Hepatocyte (in vitro differentiated cells): ENCODE measurements around the gene FBXL17.

Source experiments
- EZH2phosphoT487 ChIP-seq: fragments of 200-600 bp; sonication (generic); IDR thresholded peaks from one replicate; pipeline ENCODE4 v1.6.1; 2018; ENCODE audit warnings: antibody characterized with exemption, mild to moderate bottlenecking, low read depth, moderate library complexity; ENCODE audit not compliant: unreplicated experiment, severe bottlenecking
- TF ChIP-seq, protein P1 (sequence below): fragments of 200-600 bp; sonication (generic); IDR thresholded peaks from 2 replicates; pipeline ENCODE4 v1.5.1; 2016; ENCODE audit warnings: antibody characterized with exemption, mild to moderate bottlenecking; ENCODE audit not compliant: poor library complexity

DNA sequence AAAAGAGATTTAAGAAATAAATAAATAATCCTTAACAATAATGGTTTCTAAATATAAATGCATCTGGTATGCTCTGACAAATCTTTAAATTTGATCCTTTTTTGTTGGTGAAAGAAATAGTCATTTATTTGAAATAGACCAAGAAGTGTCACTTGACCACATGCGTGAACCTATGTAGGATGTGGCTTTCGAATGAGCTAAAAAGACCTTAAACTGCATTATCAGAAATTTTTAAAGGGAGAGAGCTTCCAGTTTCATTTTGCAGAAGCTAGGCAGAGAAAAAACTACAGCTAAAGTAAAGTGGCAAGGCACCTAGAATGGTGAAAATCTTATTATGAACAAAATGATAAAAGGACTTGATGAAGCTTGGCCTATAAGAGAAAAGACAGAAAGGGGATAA is 402.0 kb downstream of the FBXL17 start:
- TF ChIP-seq EZH2phosphoT487: no peak
- TF ChIP-seq, protein P1, sequence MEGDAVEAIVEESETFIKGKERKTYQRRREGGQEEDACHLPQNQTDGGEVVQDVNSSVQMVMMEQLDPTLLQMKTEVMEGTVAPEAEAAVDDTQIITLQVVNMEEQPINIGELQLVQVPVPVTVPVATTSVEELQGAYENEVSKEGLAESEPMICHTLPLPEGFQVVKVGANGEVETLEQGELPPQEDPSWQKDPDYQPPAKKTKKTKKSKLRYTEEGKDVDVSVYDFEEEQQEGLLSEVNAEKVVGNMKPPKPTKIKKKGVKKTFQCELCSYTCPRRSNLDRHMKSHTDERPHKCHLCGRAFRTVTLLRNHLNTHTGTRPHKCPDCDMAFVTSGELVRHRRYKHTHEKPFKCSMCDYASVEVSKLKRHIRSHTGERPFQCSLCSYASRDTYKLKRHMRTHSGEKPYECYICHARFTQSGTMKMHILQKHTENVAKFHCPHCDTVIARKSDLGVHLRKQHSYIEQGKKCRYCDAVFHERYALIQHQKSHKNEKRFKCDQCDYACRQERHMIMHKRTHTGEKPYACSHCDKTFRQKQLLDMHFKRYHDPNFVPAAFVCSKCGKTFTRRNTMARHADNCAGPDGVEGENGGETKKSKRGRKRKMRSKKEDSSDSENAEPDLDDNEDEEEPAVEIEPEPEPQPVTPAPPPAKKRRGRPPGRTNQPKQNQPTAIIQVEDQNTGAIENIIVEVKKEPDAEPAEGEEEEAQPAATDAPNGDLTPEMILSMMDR: no peak
